Upper lobe of right lung (tissue), 1 donor: Measurements from ENCODE around the gene MESD. TPM values are rescaled to one million over a fixed set of nuclear protein-coding genes. Genes with fewer than 3 reads are reported as not detected.

ENCODE experiments used
- ATAC-seq: fragments of 200-7000 bp; cut with Tn5 transposase; one replicate; pipeline ENCODE4 v1.9.1; 2020; ENCODE audit warnings: mild to moderate bottlenecking, moderate library complexity
- DNase-seq: peaks from one replicate; pipeline ENCODE4 v3.0.0-alpha.2; 2020
- H3K27ac ChIP-seq: fragments of 200-600 bp; one replicate; pipeline ENCODE4 v1.8.0; 2022
- H3K27me3 ChIP-seq: fragments of 200-600 bp; one replicate; pipeline ENCODE4 v1.8.0; 2022; ENCODE audit warnings: mild to moderate bottlenecking
- H3K36me3 ChIP-seq: fragments of 200-600 bp; one replicate; pipeline ENCODE4 v1.8.0; 2022
- H3K4me1 ChIP-seq: fragments of 200-600 bp; one replicate; pipeline ENCODE4 v1.8.0; 2022
- H3K4me3 ChIP-seq: fragments of 200-600 bp; one replicate; pipeline ENCODE4 v1.8.0; 2022; ENCODE audit warnings: mild to moderate bottlenecking
- H3K9me3 ChIP-seq: fragments of 200-600 bp; one replicate; pipeline ENCODE4 v1.8.0; 2022
- intact Hi-C: fragments of 100-400 bp; cut with DNase I; formaldehyde crosslinking; loops from one replicate; pipeline ENCODE4 v1.11.0; 2022
- total RNA-seq: library from RNA; stranded (reverse); fragmentation: NEBNext Ultra II Directional; extraction: Animal tissue kit (Norgen Biotek cat#: 25700); gene quantifications from one replicate; pipeline ENCODE4 v1.2.1, GENCODE V29; 2021
- TF ChIP-seq, protein P1 (sequence below): fragments of 200-600 bp; IDR thresholded peaks from one replicate; pipeline ENCODE4 v1.8.0; 2022; ENCODE audit warnings: antibody characterized with exemption
- donor health status: DM: no; HTN: yes; CAD: no; lungs with severe emphysema.

Gene MESD
- total RNA-seq, 1 donor from 2014 or later, result 26.7 TPM

DNA sequence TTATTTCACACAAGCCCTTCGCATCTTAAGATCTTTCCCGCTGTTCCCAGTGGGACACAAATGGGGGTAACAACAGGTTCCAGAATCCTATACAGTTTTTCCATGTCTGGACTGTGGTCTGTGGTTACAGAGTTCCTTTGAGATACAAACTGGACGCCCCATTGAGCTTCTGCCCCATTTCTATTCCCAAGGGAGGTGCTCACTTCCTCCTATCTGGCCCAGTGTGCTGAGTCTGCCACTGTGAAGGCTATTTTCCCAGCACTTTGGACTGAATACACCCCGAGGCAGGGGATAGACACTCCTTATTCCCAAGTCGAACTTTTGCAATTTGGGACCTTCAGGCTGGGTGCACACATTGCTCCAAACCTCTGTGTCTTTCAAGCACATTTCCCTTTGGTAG lies 44.0 kb downstream of the MESD start:
- no peak for DNase-seq
- intact Hi-C loops, result no loop called here
- Histone ChIP-seq H3K27me3 (no peaks in the 10 kb centered on the region), H3K36me3 (peaks cover 92% of the 10 kb centered on the region), H3K4me1 (no peaks in the 10 kb centered on the region), H3K9me3 (no peaks in the 10 kb centered on the region), H3K27ac (no peak overlapping the region), H3K4me3 (no peak overlapping the region)
- TF ChIP-seq, protein P1, sequence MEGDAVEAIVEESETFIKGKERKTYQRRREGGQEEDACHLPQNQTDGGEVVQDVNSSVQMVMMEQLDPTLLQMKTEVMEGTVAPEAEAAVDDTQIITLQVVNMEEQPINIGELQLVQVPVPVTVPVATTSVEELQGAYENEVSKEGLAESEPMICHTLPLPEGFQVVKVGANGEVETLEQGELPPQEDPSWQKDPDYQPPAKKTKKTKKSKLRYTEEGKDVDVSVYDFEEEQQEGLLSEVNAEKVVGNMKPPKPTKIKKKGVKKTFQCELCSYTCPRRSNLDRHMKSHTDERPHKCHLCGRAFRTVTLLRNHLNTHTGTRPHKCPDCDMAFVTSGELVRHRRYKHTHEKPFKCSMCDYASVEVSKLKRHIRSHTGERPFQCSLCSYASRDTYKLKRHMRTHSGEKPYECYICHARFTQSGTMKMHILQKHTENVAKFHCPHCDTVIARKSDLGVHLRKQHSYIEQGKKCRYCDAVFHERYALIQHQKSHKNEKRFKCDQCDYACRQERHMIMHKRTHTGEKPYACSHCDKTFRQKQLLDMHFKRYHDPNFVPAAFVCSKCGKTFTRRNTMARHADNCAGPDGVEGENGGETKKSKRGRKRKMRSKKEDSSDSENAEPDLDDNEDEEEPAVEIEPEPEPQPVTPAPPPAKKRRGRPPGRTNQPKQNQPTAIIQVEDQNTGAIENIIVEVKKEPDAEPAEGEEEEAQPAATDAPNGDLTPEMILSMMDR, result no peak
- no peak for ATAC-seq

DNA sequence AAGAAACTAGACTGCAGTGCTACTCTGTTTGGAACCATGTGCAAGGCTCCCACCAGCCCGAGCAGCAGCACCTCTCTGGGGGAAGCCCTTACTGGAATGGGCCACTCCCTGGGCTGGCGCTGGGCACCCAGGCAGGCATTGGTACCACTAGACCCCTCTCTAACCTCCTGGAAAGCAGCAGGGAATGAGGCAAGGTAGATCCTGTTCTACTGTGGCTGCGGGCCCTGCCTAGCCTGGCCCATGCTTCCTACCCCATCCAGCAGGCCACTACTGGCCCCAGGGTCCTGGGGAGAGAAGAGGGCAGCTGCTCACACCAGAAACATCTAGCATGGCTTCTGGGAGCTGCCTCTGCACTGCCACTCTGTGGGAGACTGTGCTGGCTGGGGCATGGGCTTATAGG lies 44.8 kb downstream of the MESD start:
- H3K36me3 ChIP-seq, result peaks cover 94% of the 10 kb centered on the region
- TF ChIP-seq, protein P1, result no peak
- intact Hi-C loops, result no loop called here

DNA sequence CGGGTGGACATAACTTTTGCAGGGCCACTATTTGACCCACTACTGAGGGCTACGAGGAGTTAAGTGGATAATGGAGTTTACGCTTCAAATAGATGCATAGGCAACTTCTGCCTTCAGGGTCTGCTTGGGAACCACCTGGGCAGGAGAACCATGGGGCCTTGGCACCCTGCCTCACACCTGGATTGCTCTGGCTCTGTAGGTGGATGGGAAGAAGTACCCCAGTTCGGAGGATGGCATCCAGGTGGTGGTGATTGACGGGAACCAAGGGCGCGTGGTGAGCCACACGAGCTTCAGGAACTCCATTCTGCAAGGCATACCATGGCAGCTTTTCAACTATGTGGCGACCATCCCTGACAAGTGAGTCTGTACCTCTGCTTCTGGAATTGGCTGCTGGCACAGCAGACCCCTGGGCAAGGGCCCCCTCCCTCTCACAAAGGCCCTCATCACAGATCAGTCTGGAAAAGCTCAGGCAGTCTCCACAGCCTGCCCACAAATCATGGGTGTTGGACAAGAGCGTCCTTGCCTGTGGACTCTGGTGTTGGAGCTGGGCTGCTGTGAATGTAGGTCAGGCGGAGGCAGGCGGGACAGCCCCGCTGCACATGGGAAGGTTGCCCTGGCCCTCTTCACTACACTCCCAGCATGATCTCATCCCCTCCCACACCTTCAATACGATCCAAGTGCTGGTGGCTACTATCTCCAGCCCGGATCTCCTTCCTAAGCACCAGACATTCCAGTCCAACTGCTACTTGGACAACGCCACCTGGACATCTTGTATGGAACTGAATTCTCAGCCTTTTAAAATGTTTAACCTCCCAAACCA lies 46.7 kb downstream of the MESD start:
- Histone ChIP-seq H3K27me3 (no peaks in the 10 kb centered on the region), H3K27ac (no peak overlapping the region), H3K4me3 (no peak overlapping the region), H3K9me3 (no peaks in the 10 kb centered on the region), H3K36me3 (peaks cover 95% of the 10 kb centered on the region), H3K4me1 (no peaks in the 10 kb centered on the region)
- ATAC-seq (peak; percentile 18), DNase-seq (no peak)
- intact Hi-C loops, result no loop called here
- TF ChIP-seq, protein P1, result no peak

More for the DNA sequence above, 44.8 kb downstream of the MESD start:
- DNase-seq (no peak), ATAC-seq (no peak)
- Histone ChIP-seq H3K9me3 (no peaks in the 10 kb centered on the region), H3K4me1 (no peaks in the 10 kb centered on the region), H3K27ac (no peak overlapping the region), H3K27me3 (no peaks in the 10 kb centered on the region), H3K4me3 (no peak overlapping the region)

DNA sequence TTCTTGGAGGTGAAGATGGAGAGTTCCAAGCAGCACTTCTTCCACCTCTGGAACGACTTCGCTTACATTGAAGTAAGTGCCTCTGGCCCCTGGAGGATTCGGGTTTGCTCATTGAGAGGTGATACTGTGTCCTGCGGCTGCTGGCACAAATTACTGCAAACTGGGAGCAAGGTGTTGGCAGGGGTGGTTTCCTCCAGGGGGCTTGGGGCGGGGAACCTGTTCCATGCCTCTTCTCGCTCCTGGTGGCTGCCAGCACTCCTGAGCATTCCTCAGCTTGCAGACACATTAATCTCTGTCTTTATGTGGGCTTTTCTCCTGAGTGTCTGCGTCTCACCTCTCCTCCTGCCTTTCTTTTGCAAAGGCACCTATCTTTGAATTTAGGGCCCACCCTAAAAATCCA lies 47.4 kb downstream of the MESD start:
- intact Hi-C loops, result no loop called here

DNA sequence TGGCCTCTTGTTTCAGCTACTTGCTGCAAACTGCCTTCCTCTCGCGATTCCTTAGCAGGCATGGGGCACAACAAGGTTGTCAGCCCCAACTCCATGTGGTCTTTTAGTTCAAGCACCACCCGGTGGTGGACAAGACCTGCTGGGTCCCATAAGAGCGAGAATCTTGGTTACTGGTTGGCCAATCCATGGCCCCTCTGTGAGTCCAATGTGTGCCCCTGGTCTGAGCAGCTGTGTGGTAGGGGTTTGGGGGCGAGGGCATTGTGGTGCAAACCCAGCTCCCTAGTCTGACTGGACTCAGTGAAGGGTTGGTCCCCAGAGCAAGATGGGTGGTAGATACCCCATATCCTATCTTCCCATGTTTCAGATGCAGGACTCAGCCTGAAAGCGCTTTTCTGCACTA lies 48.8 kb downstream of the MESD start:
- TF ChIP-seq, protein P1, result no peak
- Histone ChIP-seq H3K4me1 (no peaks in the 10 kb centered on the region), H3K4me3 (no peak overlapping the region), H3K27ac (no peak overlapping the region), H3K9me3 (no peaks in the 10 kb centered on the region), H3K36me3 (peaks cover 87% of the 10 kb centered on the region), H3K27me3 (no peaks in the 10 kb centered on the region)
- intact Hi-C loops, result no loop called here
- no peak for ATAC-seq
- no peak for DNase-seq

More for the DNA sequence above, 47.4 kb downstream of the MESD start:
- Histone ChIP-seq H3K4me3 (no peak overlapping the region), H3K27ac (no peak overlapping the region), H3K4me1 (no peaks in the 10 kb centered on the region), H3K36me3 (peaks cover 95% of the 10 kb centered on the region), H3K27me3 (no peaks in the 10 kb centered on the region), H3K9me3 (no peaks in the 10 kb centered on the region)
- ATAC-seq (no peak), DNase-seq (no peak)
- TF ChIP-seq, protein P1, result no peak
